ENCODE data around the gene DCAF10. TPM values are rescaled to one million over a fixed set of nuclear protein-coding genes. Genes with fewer than 3 reads are reported as not detected.
"Not testable (repeated sequence)": the region's sequence is repeated elsewhere in the genome, so short reads cannot be mapped to it uniquely, and the experiment has no call there.

DCAF10 gene
- total and polyA plus RNA-seq, 2 donors (not counting 1 experiment from before 2014, with no cell fraction given) = 9.5 to 22.1 TPM

- H3K9me3 ChIP-seq (ENCODE audit: control extremely low read depth in 1 of 3, control insufficient read depth in 2 of 3, insufficient read depth in 1 of 3, low read length in 2 of 3) = peaks cover 0 to 7% (median 5%) of the 10 kb centered on the region in 3 donors
- CTCF ChIA-PET = interaction anchor here (0.7 kb wide), 1 partner anchor 105 kb away, joined by 5 read pairs; no protein-coding TSS in a partner anchor
- no peak overlapping the region for H2AFZ ChIP-seq (ENCODE audit: insufficient read depth, low read depth, low read length, poor library complexity, severe bottlenecking)
- POLR2A ChIA-PET = no interaction called here
- H4K20me1 ChIP-seq (ENCODE audit: control insufficient read depth, insufficient read depth, low read length, poor library complexity, severe bottlenecking) = peaks cover 11% of the 10 kb centered on the region
- no peak overlapping the region for H3K4me2 ChIP-seq (replicated peaks; ENCODE audit: low read depth, low read length, poor library complexity, severe bottlenecking)
- no peak overlapping the region for H3K9ac ChIP-seq (ENCODE audit: low read length)
- no peaks in the 10 kb centered on the region for H3K79me2 ChIP-seq (ENCODE audit: control insufficient read depth, insufficient read depth, low read length)
- Mint-ChIP-seq H3K9me3 (ENCODE audit: insufficient read depth) (no peaks in the 10 kb centered on the region), H3K27me3 (no peaks in the 10 kb centered on the region), H3K4me1 (no peaks in the 10 kb centered on the region), H3K27ac (no peak overlapping the region), H3K4me3 (no peak overlapping the region)
- intact Hi-C loops (cut with micrococcal nuclease) = no loop called here
- DNase-seq = no peak
- H3K4me3 ChIP-seq (ENCODE audit: control extremely low read depth in 1 of 5, extremely low read depth in 1 of 5, insufficient read depth in 1 of 5, low read depth in 2 of 5, low read length in 4 of 5) = no peak overlapping the region
- H3K4me1 ChIP-seq (ENCODE audit: control insufficient read depth in 2 of 2, insufficient read depth in 2 of 2, low read length in 2 of 2) = no peaks in the 10 kb centered on the region
- H3K36me3 ChIP-seq (replicated peaks in 1 of 2; ENCODE audit: control extremely low read depth in 1 of 2, control insufficient read depth in 1 of 2, extremely low read depth in 1 of 2, insufficient read depth in 2 of 2, low read length in 1 of 2) = peaks cover 3 to 9% of the 10 kb centered on the region in 2 experiments
- 92% methylated on average over 2 of the region's 2 CpGs for WGBS (ENCODE audit: insufficient coverage)
- no peak for ATAC-seq (ENCODE audit: low read depth)
- H3K27me3 ChIP-seq (replicated peaks in 1 of 4; ENCODE audit: control extremely low read depth in 1 of 4, control insufficient read depth in 3 of 4, insufficient read depth in 4 of 4, low read length in 3 of 4) = no peaks in the 10 kb centered on the region
- H3K27ac ChIP-seq (ENCODE audit: low read length in 2 of 2) = no peak overlapping the region
- TF ChIP-seq EZH2 (IDR thresholded peaks at IDR 0.05; ENCODE audit: borderline replicate concordance, insufficient read depth, low read depth, low read length, poor library complexity, severe bottlenecking) = no peak
- TF ChIP-seq CTCF (IDR thresholded peaks at IDR 0.05) = no peak
Measured at GRCh38 chr9:37880916-37881479, 80.4 kb downstream of the DCAF10 start.

GRCh38 chr9:37887977-37888583 lies 87.5 kb downstream of the DCAF10 start:
- H3K4me1 Mint-ChIP-seq; intact Hi-C loops (cut with micrococcal nuclease): not testable (repeated sequence)

More at GRCh38 chr9:37887977-37888583, 87.5 kb downstream of the DCAF10 start:
- H3K9me3 ChIP-seq (ENCODE audit: control extremely low read depth in 1 of 3, control insufficient read depth in 2 of 3, insufficient read depth in 1 of 3, low read length in 2 of 3); H4K20me1 ChIP-seq (ENCODE audit: control insufficient read depth, insufficient read depth, low read length, poor library complexity, severe bottlenecking); H3K9me3 Mint-ChIP-seq (ENCODE audit: insufficient read depth); H3K27ac Mint-ChIP-seq; ATAC-seq (ENCODE audit: low read depth); H3K4me3 ChIP-seq (ENCODE audit: control extremely low read depth in 1 of 5, extremely low read depth in 1 of 5, insufficient read depth in 1 of 5, low read depth in 2 of 5, low read length in 4 of 5); H3K79me2 ChIP-seq (ENCODE audit: control insufficient read depth, insufficient read depth, low read length); DNase-seq; H3K27me3 Mint-ChIP-seq; H3K4me1 ChIP-seq (ENCODE audit: control insufficient read depth in 2 of 2, insufficient read depth in 2 of 2, low read length in 2 of 2); H2AFZ ChIP-seq (ENCODE audit: insufficient read depth, low read depth, low read length, poor library complexity, severe bottlenecking); CTCF ChIA-PET; POLR2A ChIA-PET; H3K4me2 ChIP-seq (replicated peaks; ENCODE audit: low read depth, low read length, poor library complexity, severe bottlenecking); H3K9ac ChIP-seq (ENCODE audit: low read length); H3K27ac ChIP-seq (ENCODE audit: low read length in 2 of 2); H3K4me3 Mint-ChIP-seq; H3K27me3 ChIP-seq (replicated peaks in 1 of 4; ENCODE audit: control extremely low read depth in 1 of 4, control insufficient read depth in 3 of 4, insufficient read depth in 4 of 4, low read length in 3 of 4): not testable (repeated sequence)
- WGBS (ENCODE audit: insufficient coverage) = no CpG with 5 or more reads among the region's 11 CpGs
- H3K36me3 ChIP-seq (replicated peaks in 1 of 2; ENCODE audit: control extremely low read depth in 1 of 2, control insufficient read depth in 1 of 2, extremely low read depth in 1 of 2, insufficient read depth in 2 of 2, low read length in 1 of 2) = peaks cover 3 to 15% of the 10 kb centered on the region in 2 experiments

Measured in B cell (primary cell).